GM12878 (cell line): Measurements from ENCODE around the gene ZDHHC11. TPM values are rescaled to one million over a fixed set of nuclear protein-coding genes. Genes with fewer than 3 reads are reported as not detected.
"Not testable (repeated sequence)": the region's sequence is repeated elsewhere in the genome, so short reads cannot be mapped to it uniquely, and the experiment has no call there.

ENCODE experiments used
- ATAC-seq: fragments of 200-7000 bp; cut with Tn5 transposase; 3 replicates; pipeline ENCODE4 v1.9.1; 2020; ENCODE audit warnings: mild to moderate bottlenecking, moderate library complexity
- BruUV-seq: library from RNA; stranded (reverse); fragments of 400-500 nt; replicated peaks from 2 replicates; lab custom pipeline; 2021; lab: Mats Ljungman, UMichigan
- CTCF ChIA-PET: fragments of 300-600 bp; sonication (Branson Sonifier 250); formaldehyde crosslinking; extraction: SDS; loops from one replicate; lab custom pipeline; 2021; ENCODE audit warnings: inconsistent platforms; lab: Yijun Ruan, JAX
- POLR2A ChIA-PET: fragments of 350-600 bp; formaldehyde crosslinking; extraction: SDS; loops from one replicate; lab custom pipeline; 2021; ENCODE audit warnings: inconsistent platforms; lab: Charles Lee
- RAD21 ChIA-PET: fragments of 300-600 bp; sonication (Branson Sonifier 250); formaldehyde crosslinking; loops from one replicate; lab custom pipeline; 2023; ENCODE audit warnings: antibody characterized with exemption; ENCODE audit not compliant: unreplicated experiment; lab: Charles Lee
- SMC1A ChIA-PET: fragments of 300-600 bp; sonication (Branson Sonifier 250); formaldehyde crosslinking; loops from one replicate; lab custom pipeline; 2023; ENCODE audit not compliant: unreplicated experiment, uncharacterized antibody; lab: Charles Lee
- DNase-seq: peaks from one replicate; pipeline ENCODE4 v3.0.0-alpha.2; 2011; ENCODE audit warnings: low read depth, low spot score
- FAIRE-seq: peaks from 3 replicates; lab custom pipeline; 2011; peaks lifted over from hg19 to GRCh38; lab: Jason Lieb, UNC
- H2AFZ ChIP-seq: 2 replicates; pipeline ENCODE4 v1.6.0; 2011; ENCODE audit warnings: low read depth, low read length, control low read depth; ENCODE audit not compliant: control insufficient read depth
- H3K27ac ChIP-seq: 2 replicates; pipeline ENCODE4 v1.5.1; 2011; ENCODE audit warnings: control low read depth; ENCODE audit not compliant: control insufficient read depth, insufficient read depth
- H3K27me3 ChIP-seq, 2 experiments: replicated peaks in 1 of 2; 2 replicates each; pipeline versions ENCODE4 v1.6.0 to v1.6.1; 2011; ENCODE audit warnings: low read length in 1 of 2; ENCODE audit not compliant: control insufficient read depth in 2 of 2, insufficient read depth in 2 of 2
- H3K36me3 ChIP-seq, 2 experiments: 2 replicates each; pipeline ENCODE4 v1.5.1; 2011; ENCODE audit warnings: low read length in 1 of 2; ENCODE audit not compliant: control insufficient read depth in 2 of 2, insufficient read depth in 2 of 2
- H3K4me1 ChIP-seq: 2 replicates; pipeline ENCODE4 v1.6.1; 2011; ENCODE audit warnings: mild to moderate bottlenecking, low read length, moderate library complexity, mixed read lengths; ENCODE audit not compliant: control insufficient read depth, insufficient read depth
- H3K4me2 ChIP-seq: 2 replicates; pipeline ENCODE4 v1.6.0; 2011; ENCODE audit warnings: control low read depth; ENCODE audit not compliant: control insufficient read depth, insufficient read depth
- H3K4me3 ChIP-seq: fragments of 200-600 bp; sonication (generic); 2 replicates; pipeline ENCODE4 v1.5.1; 2016
- H3K79me2 ChIP-seq: 2 replicates; pipeline ENCODE4 v1.6.0; 2011; ENCODE audit warnings: low read length; ENCODE audit not compliant: control insufficient read depth, insufficient read depth
- H3K9ac ChIP-seq: 2 replicates; pipeline ENCODE4 v1.8.0; 2011; ENCODE audit warnings: low read length, control low read depth, mixed read lengths; ENCODE audit not compliant: control insufficient read depth, insufficient read depth
- H3K9me3 ChIP-seq: replicated peaks from 3 replicates; pipeline ENCODE4 v1.5.1; 2011; ENCODE audit warnings: mild to moderate bottlenecking, low read length; ENCODE audit not compliant: control insufficient read depth, insufficient read depth
- H4K20me1 ChIP-seq: 2 replicates; pipeline ENCODE4 v1.6.0; 2011; ENCODE audit not compliant: control insufficient read depth, insufficient read depth
- CEBPB ChIP-seq, 2 experiments: fragments of 150-350 bp in 1 of 2; IDR thresholded peaks; 2 replicates each; pipeline ENCODE4 v1.6.1; 2012 to 2014; ENCODE audit warnings: low read depth in 2 of 2, low read length in 2 of 2, borderline replicate concordance in 1 of 2, inconsistent platforms in 1 of 2
- CHD1 ChIP-seq: IDR thresholded peaks from 2 replicates; pipeline ENCODE4 v1.6.1; 2012; ENCODE audit warnings: low read depth, low read length, improper control_type of control experiment
- CTCF ChIP-seq, 3 experiments: IDR thresholded peaks in 2 of 3; conservative IDR thresholded peaks in 1 of 3; 2 replicates each; pipeline ENCODE4 v1.5.1; 2011; ENCODE audit warnings: low read depth in 3 of 3, low read length in 3 of 3, mild to moderate bottlenecking in 3 of 3, control low read depth in 2 of 3, moderate library complexity in 2 of 3, inconsistent platforms in 1 of 3, mixed read lengths in 1 of 3; ENCODE audit not compliant: control insufficient read depth in 2 of 3, insufficient read depth in 1 of 3; ENCODE audit errors: extremely low read depth in 1 of 3
- MAX ChIP-seq: IDR thresholded peaks from 2 replicates; pipeline ENCODE4 v1.6.1; 2012; ENCODE audit warnings: low read depth, low read length, improper control_type of control experiment
- MEF2B ChIP-seq: fragments of 450-650 bp; IDR thresholded peaks from 2 replicates; pipeline ENCODE4 v1.6.1; 2018; ENCODE audit warnings: mild to moderate bottlenecking, moderate library complexity; ENCODE audit not compliant: partially characterized antibody, poor library complexity, severe bottlenecking
- MYC ChIP-seq: IDR thresholded peaks from 2 replicates; pipeline ENCODE4 v1.6.1; 2011; ENCODE audit warnings: mild to moderate bottlenecking, low read length, moderate library complexity, inconsistent platforms; ENCODE audit not compliant: insufficient read depth, insufficient replicate concordance, insufficient read length, severe bottlenecking
- NFIC ChIP-seq: IDR thresholded peaks from 2 replicates; pipeline ENCODE4 v1.6.1; 2012; ENCODE audit warnings: low read depth, mild to moderate bottlenecking, inconsistent platforms, low read length, moderate library complexity
- NR2C1 ChIP-seq: fragments of 450-650 bp; IDR thresholded peaks from 2 replicates; pipeline ENCODE4 v1.6.1; 2017; ENCODE audit warnings: antibody characterized with exemption, mild to moderate bottlenecking, moderate library complexity
- SUPT20H ChIP-seq: IDR thresholded peaks from 2 replicates; pipeline ENCODE4 v1.6.1; 2011; ENCODE audit warnings: low read depth, mild to moderate bottlenecking, low read length, moderate library complexity, borderline replicate concordance; ENCODE audit not compliant: control insufficient read depth
- whole genome bisulfite sequencing: methylation state at CpG from one replicate; pipeline ENCODE4 v1.1.6; 2016; ENCODE audit warnings: low lambda C conversion rate; ENCODE audit not compliant: insufficient replicate concordance, insufficient coverage; ENCODE audit errors: missing lambda C conversion rate; 5-methylcytosine and 5-hydroxymethylcytosine counted together
- in situ Hi-C: fragments of 300-500 bp; cut with MboI; formaldehyde crosslinking; loops from 9 replicates; pipeline ENCODE4 v1.14.3; 2018; ENCODE audit warnings: mixed read lengths
- intact Hi-C: fragments of 100-400 bp; cut with micrococcal nuclease; formaldehyde crosslinking; loops from one replicate; pipeline ENCODE4 v1.14.2; 2022; ENCODE audit not compliant: unreplicated experiment
- polyA plus RNA-seq, 11 experiments: library from polyadenylated mRNA; depleted of rRNA in 4 of 11; unstranded in 6 of 11; stranded (reverse) in 5 of 11; fragments of >200 nt; fragmentation: Nextera tagmentation in 4 of 11; fragmentation: Illumina TruSeq in 1 of 11; extraction: Ambion mirVana in 4 of 11; extraction: Trizol in 1 of 11; gene quantifications; 1 replicate in 1 of 11; 2 replicates in 10 of 11; pipeline versions ENCODE4 v1.2.1 to v1.2.3, GENCODE V29; 2011 to 2016; ENCODE audit warnings: inconsistent platforms in 2 of 11, missing spikeins in 2 of 11, low read depth in 1 of 11
- total RNA-seq, 4 experiments: library from RNA; depleted of rRNA in 3 of 4; stranded (reverse); fragments of >200 nt in 3 of 4; fragmentation: Illumina TruSeq in 1 of 4; extraction: Trizol in 1 of 4; gene quantifications; 2 replicates each; pipeline versions ENCODE4 v1.2.1 to v1.2.3, GENCODE V29; 2013 to 2021

Gene ZDHHC11
- total and polyA plus RNA-seq, 10 of the 15 experiments (the other 5 are each of a cell fraction or from before 2014, with no cell fraction given) = 0.04 to 1.4 (median 0.30) TPM

- TF ChIP-seq NFIC (no peak), CHD1 (no peak), NR2C1 (no peak)
These were observed 99.3 kb downstream of the ZDHHC11 start (continued) for GRCh38 chr5:751496-751895.

GRCh38 chr5:750226-750625 is 100.6 kb downstream of the ZDHHC11 start:
- H3K36me3 ChIP-seq, BruUV-seq, H3K9me3 ChIP-seq, SMC1A ChIA-PET, H3K4me1 ChIP-seq, H3K4me3 ChIP-seq, POLR2A ChIA-PET, FAIRE-seq, H3K4me2 ChIP-seq, H3K27ac ChIP-seq, H2AFZ ChIP-seq, CTCF ChIA-PET, RAD21 ChIA-PET, H3K27me3 ChIP-seq, intact Hi-C loops, DNase-seq, ATAC-seq, H3K9ac ChIP-seq, H4K20me1 ChIP-seq, H3K79me2 ChIP-seq: not testable (repeated sequence)
- in situ Hi-C loops = loop anchor here (5.0 kb wide), 1 partner anchor 102 kb away; the partner anchor contains the start of gene ZDHHC11
- 55% methylated on average over 16 of the region's 19 CpGs for WGBS

GRCh38 chr5:749101-749670 is 101.6 kb downstream of the ZDHHC11 start:
- BruUV-seq = no TSS peak
- CTCF ChIA-PET = no interaction called here
- Histone ChIP-seq H2AFZ (no peak overlapping the region), H3K9ac (no peak overlapping the region), H3K9me3 (no peaks in the 10 kb centered on the region), H3K27ac (no peak overlapping the region), H3K27me3 (no peaks in the 10 kb centered on the region; a peak in 1 of 4 replicates), H3K79me2 (no peaks in the 10 kb centered on the region), H3K36me3 (no peaks in the 10 kb centered on the region), H3K4me2 (no peak overlapping the region), H4K20me1 (no peaks in the 10 kb centered on the region), H3K4me3 (no peak overlapping the region), H3K4me1 (no peaks in the 10 kb centered on the region)
- SMC1A ChIA-PET = no interaction called here
- no peak for ATAC-seq
- WGBS = 30% methylated on average over 14 of the region's 14 CpGs
- FAIRE-seq = no peak
- in situ Hi-C loops = no loop called here
- intact Hi-C loops = no loop called here
- RAD21 ChIA-PET = no interaction called here
- POLR2A ChIA-PET = no interaction called here
- DNase-seq = no peak
- TF ChIP-seq MYC = no peak
- no peak for TF ChIP-seq MAX
- TF ChIP-seq SUPT20H = no peak
- TF ChIP-seq CTCF (IDR thresholded peaks at IDR 0.05 in 2 of 3, conservative IDR thresholded peaks at IDR 0.05 in 1 of 3; ENCODE audit: control insufficient read depth in 2 of 3, extremely low read depth in 1 of 3, insufficient read depth in 1 of 3, low read depth in 3 of 3, low read length in 3 of 3) = no peak
- TF ChIP-seq CEBPB (IDR thresholded peaks at IDR 0.05; ENCODE audit: borderline replicate concordance in 1 of 2, low read depth in 2 of 2, low read length in 2 of 2) = no peak
- no peak for TF ChIP-seq MEF2B
